H1 (cell line): ENCODE data around the gene KCNC2. TPM values are rescaled to one million over a fixed set of nuclear protein-coding genes. Genes with fewer than 3 reads are reported as not detected.

Experiments
- CTCF ChIA-PET: fragments of 300-600 bp; sonication (Branson Sonifier 250); formaldehyde crosslinking; loops from one replicate; lab custom pipeline; 2021; ENCODE audit not compliant: partially characterized antibody; lab: Charles Lee
- POLR2A ChIA-PET: fragments of 300-600 bp; sonication (Branson Sonifier 250); formaldehyde crosslinking; loops from one replicate; lab custom pipeline; 2021; ENCODE audit warnings: inconsistent platforms; ENCODE audit not compliant: partially characterized antibody; lab: Charles Lee
- DNase-seq, 2 experiments: peaks; one replicate each; pipeline versions ENCODE4 v3.0.0 to v3.0.0-alpha.2; 2010 to 2022; ENCODE audit warnings: low spot score in 2 of 2, low read depth in 1 of 2, mixed read lengths in 1 of 2
- FAIRE-seq: peaks from 2 replicates; lab custom pipeline; 2011; peaks lifted over from hg19 to GRCh38; lab: Jason Lieb, UNC
- H2AFZ ChIP-seq: 2 replicates; pipeline ENCODE4 v1.8.1; 2012; ENCODE audit warnings: low read length, inconsistent platforms
- H2AK5ac ChIP-seq: 2 replicates; pipeline ENCODE4 v1.6.1; 2013; ENCODE audit warnings: low read depth, low read length
- H2BK120ac ChIP-seq: replicated peaks from 2 replicates; pipeline ENCODE3; 2013; ENCODE audit warnings: low read depth, low read length, inconsistent platforms
- H2BK12ac ChIP-seq: 2 replicates; pipeline ENCODE4 v1.6.1; 2013; ENCODE audit warnings: low read depth, low read length
- H2BK15ac ChIP-seq: 2 replicates; pipeline ENCODE4 v1.6.1; 2013; ENCODE audit warnings: low read length
- H2BK20ac ChIP-seq: 2 replicates; pipeline ENCODE4 v1.6.1; 2013; ENCODE audit warnings: low read length
- H2BK5ac ChIP-seq: 2 replicates; pipeline ENCODE4 v1.6.1; 2013; ENCODE audit warnings: low read depth, low read length
- H3K14ac ChIP-seq: 2 replicates; pipeline ENCODE4 v1.6.1; 2013; ENCODE audit warnings: inconsistent platforms; ENCODE audit not compliant: insufficient read length
- H3K18ac ChIP-seq: 2 replicates; pipeline ENCODE4 v1.6.1; 2013; ENCODE audit warnings: low read length; ENCODE audit errors: extremely low read depth
- H3K23ac ChIP-seq: 2 replicates; pipeline ENCODE4 v1.6.1; 2013; ENCODE audit warnings: inconsistent platforms; ENCODE audit not compliant: insufficient read length
- H3K23me2 ChIP-seq: 2 replicates; pipeline ENCODE4 v1.6.1; 2013; ENCODE audit warnings: low read depth, low read length
- H3K27ac ChIP-seq: 2 replicates; pipeline ENCODE4 v1.6.1; 2011; ENCODE audit warnings: low read depth, low read length, inconsistent platforms
- H3K27me3 ChIP-seq, 4 experiments: replicated peaks in 1 of 4; 1 replicate in 1 of 4; 2 replicates in 3 of 4; pipeline versions ENCODE4 v1.6.1 to v1.8.1; 2011 to 2013; ENCODE audit warnings: low read length in 3 of 4, mild to moderate bottlenecking in 3 of 4, inconsistent platforms in 2 of 4, mixed read lengths in 2 of 4, moderate library complexity in 1 of 4; ENCODE audit not compliant: control insufficient read depth in 3 of 4, insufficient read depth in 3 of 4; ENCODE audit errors: extremely low read depth in 1 of 4
- H3K36me3 ChIP-seq, 4 experiments: 2 replicates each; pipeline versions ENCODE4 v1.6.1 to v1.8.1; 2011 to 2013; ENCODE audit warnings: mild to moderate bottlenecking in 4 of 4, low read length in 3 of 4, moderate library complexity in 2 of 4, control low read depth in 1 of 4, inconsistent platforms in 1 of 4; ENCODE audit not compliant: insufficient read depth in 4 of 4, control insufficient read depth in 2 of 4
- H3K4ac ChIP-seq: replicated peaks from 2 replicates; pipeline ENCODE3; 2013; ENCODE audit warnings: low read length, low read depth, mixed read lengths, inconsistent platforms; ENCODE audit not compliant: insufficient read length
- H3K4me1 ChIP-seq, 4 experiments: replicated peaks in 1 of 4; 1 replicate in 1 of 4; 2 replicates in 3 of 4; pipeline versions ENCODE4 v1.6.1 to v1.8.1; 2011 to 2013; ENCODE audit warnings: low read length in 3 of 4, inconsistent platforms in 2 of 4, mixed read lengths in 1 of 4; ENCODE audit not compliant: insufficient read depth in 4 of 4, control insufficient read depth in 3 of 4
- H3K4me2 ChIP-seq, 2 experiments: 2 replicates each; pipeline versions ENCODE4 v1.6.1 to v1.8.1; 2011 to 2013; ENCODE audit warnings: low read depth in 2 of 2, low read length in 2 of 2, control low read depth in 1 of 2, inconsistent platforms in 1 of 2, mild to moderate bottlenecking in 1 of 2; ENCODE audit not compliant: insufficient read depth in 1 of 2
- H3K4me3 ChIP-seq, 4 experiments: fragments of 200-600, 300-600 bp in 1 of 4; sonication (generic), shearing (Covaris generic), sonication (Bioruptor Twin) in 1 of 4; 2 replicates each; pipeline versions ENCODE4 v1.5.1 to v1.8.1; 2011 to 2016; ENCODE audit warnings: low read length in 4 of 4, low read depth in 3 of 4, control low read depth in 2 of 4, inconsistent platforms in 2 of 4, mild to moderate bottlenecking in 2 of 4, mixed read lengths in 1 of 4, moderate library complexity in 1 of 4; ENCODE audit not compliant: insufficient read depth in 2 of 4; ENCODE audit errors: extremely low read depth in 1 of 4
- H3K56ac ChIP-seq: replicated peaks from 2 replicates; pipeline ENCODE3; 2013; ENCODE audit warnings: low read depth, mild to moderate bottlenecking, mixed read lengths, low read length, inconsistent platforms; ENCODE audit not compliant: insufficient read length
- H3K79me1 ChIP-seq: 2 replicates; pipeline ENCODE4 v1.6.1; 2013; ENCODE audit warnings: low read depth, low read length, control low read depth
- H3K79me2 ChIP-seq, 2 experiments: 2 replicates each; pipeline versions ENCODE4 v1.6.1 to v1.8.1; 2012 to 2013; ENCODE audit warnings: low read length in 2 of 2, mild to moderate bottlenecking in 2 of 2, inconsistent platforms in 1 of 2; ENCODE audit not compliant: insufficient read depth in 2 of 2, control insufficient read depth in 1 of 2
- H3K9ac ChIP-seq, 4 experiments: replicated peaks in 1 of 4; 1 replicate in 1 of 4; 2 replicates in 3 of 4; pipeline versions ENCODE4 v1.6.1 to v1.8.1; 2011 to 2013; ENCODE audit warnings: low read depth in 3 of 4, low read length in 3 of 4, control low read depth in 2 of 4, mild to moderate bottlenecking in 2 of 4, moderate library complexity in 2 of 4, inconsistent platforms in 1 of 4; ENCODE audit errors: extremely low read depth in 1 of 4
- H3K9me3 ChIP-seq, 2 experiments: 2 replicates each; pipeline versions ENCODE4 v1.6.1 to v1.8.1; 2012 to 2013; ENCODE audit warnings: mild to moderate bottlenecking in 2 of 2, moderate library complexity in 2 of 2, control low read depth in 1 of 2, inconsistent platforms in 1 of 2, low read depth in 1 of 2, low read length in 1 of 2, mixed read lengths in 1 of 2; ENCODE audit not compliant: insufficient read depth in 2 of 2
- H4K20me1 ChIP-seq, 2 experiments: replicated peaks in 1 of 2; 2 replicates each; pipeline versions ENCODE3 to v1.8.1; 2011 to 2013; ENCODE audit warnings: inconsistent platforms in 2 of 2, low read length in 2 of 2, mild to moderate bottlenecking in 1 of 2; ENCODE audit not compliant: insufficient read depth in 2 of 2, control insufficient read depth in 1 of 2
- H4K5ac ChIP-seq: 2 replicates; pipeline ENCODE4 v1.6.1; 2013; ENCODE audit warnings: low read length, low read depth, mixed read lengths, inconsistent platforms; ENCODE audit not compliant: insufficient read length
- H4K8ac ChIP-seq: 2 replicates; pipeline ENCODE4 v1.8.0; 2013; ENCODE audit warnings: mild to moderate bottlenecking, moderate library complexity, low read length, inconsistent platforms; ENCODE audit not compliant: insufficient read depth; ENCODE audit errors: extremely low read depth
- H4K91ac ChIP-seq: replicated peaks from 2 replicates; pipeline ENCODE3; 2013; ENCODE audit warnings: low read length, mixed read lengths, inconsistent platforms; ENCODE audit not compliant: insufficient read length
- ATF2 ChIP-seq: IDR thresholded peaks from 2 replicates; pipeline ENCODE4 v1.6.1; 2012; ENCODE audit warnings: low read length, inconsistent platforms
- BACH1 ChIP-seq: IDR thresholded peaks from 2 replicates; pipeline ENCODE4 v1.6.1; 2012; ENCODE audit warnings: low read length, improper control_type of control experiment
- EZH2 ChIP-seq: fragments of 200-600 bp; sonication (generic); IDR thresholded peaks from 2 replicates; pipeline ENCODE4 v1.7.1; 2012; ENCODE audit warnings: low read depth, mild to moderate bottlenecking, moderate library complexity, low read length, inconsistent platforms; ENCODE audit not compliant: severe bottlenecking
- HDAC6 ChIP-seq: IDR thresholded peaks from one replicate; pipeline ENCODE4 v1.7.1; 2012; ENCODE audit warnings: low read depth, mild to moderate bottlenecking, inconsistent platforms, low read length, moderate library complexity
- JUN ChIP-seq: IDR thresholded peaks from 2 replicates; pipeline ENCODE4 v1.6.1; 2011; ENCODE audit warnings: low read depth, mild to moderate bottlenecking, improper control_type of control experiment, low read length
- KDM1A ChIP-seq: fragments of 200-600, 300-600 bp; sonication (generic); IDR thresholded peaks from 2 replicates; pipeline ENCODE4 v1.7.1; 2016; ENCODE audit warnings: mild to moderate bottlenecking, low read length, borderline replicate concordance
- KDM5A ChIP-seq: fragments of 200-600 bp; IDR thresholded peaks from 2 replicates; pipeline ENCODE4 v1.7.1; 2012; ENCODE audit warnings: mild to moderate bottlenecking, low read length, inconsistent platforms, mixed read lengths
- SP1 ChIP-seq: IDR thresholded peaks from 2 replicates; pipeline ENCODE4 v1.6.1; 2011; ENCODE audit warnings: low read depth, low read length
- SP2 ChIP-seq: IDR thresholded peaks from 2 replicates; pipeline ENCODE4 v1.6.1; 2012; ENCODE audit warnings: mild to moderate bottlenecking, low read length, inconsistent platforms
- SP4 ChIP-seq: IDR thresholded peaks from 2 replicates; pipeline ENCODE4 v1.6.1; 2012; ENCODE audit warnings: low read length, inconsistent platforms
- TAF7 ChIP-seq: optimal IDR thresholded peaks from 2 replicates; pipeline ENCODE3; 2011; ENCODE audit warnings: low read depth, mild to moderate bottlenecking, inconsistent platforms, low read length, moderate library complexity, borderline replicate concordance
- YY1 ChIP-seq: IDR thresholded peaks from 2 replicates; pipeline ENCODE4 v1.6.1; 2011; ENCODE audit warnings: low read depth, mild to moderate bottlenecking, low read length
- WGBS, 2 experiments: shearing (Covaris generic) in 1 of 2; methylation state at CpG; one replicate each; pipeline versions ENCODE4 v1.1.6 to v1.1.7; 2013 to 2015; ENCODE audit warnings: low lambda C conversion rate in 2 of 2, mixed read lengths in 2 of 2, inconsistent platforms in 1 of 2, low coverage in 1 of 2, missing lambda C conversion rate in 1 of 2; ENCODE audit not compliant: insufficient replicate concordance in 2 of 2, insufficient coverage in 1 of 2, insufficient read length in 1 of 2; ENCODE audit errors: extremely low coverage in 1 of 2, missing lambda C conversion rate in 1 of 2; 5-methylcytosine and 5-hydroxymethylcytosine counted together
- polyA plus RNA-seq, 7 experiments: library from polyadenylated mRNA; depleted of rRNA in 3 of 7; stranded (reverse) in 5 of 7; unstranded in 2 of 7; fragments of >200 nt in 5 of 7; fragments of 200-250 nt in 2 of 7; gene quantifications; 1 replicate in 5 of 7; 2 replicates in 1 of 7; 4 replicates in 1 of 7; pipeline versions ENCODE4 v1.2.1 to v1.2.3, GENCODE V29; 2011 to 2013; ENCODE audit warnings: missing spikeins in 2 of 7, mixed read lengths in 2 of 7
- total RNA-seq: library from RNA; stranded (reverse); fragmentation: NEBNext Ultra II Directional; extraction: Animal tissue kit (Norgen Biotek cat#: 25700); gene quantifications from 2 replicates; pipeline ENCODE4 v1.2.1, GENCODE V29; 2021
- TF ChIP-seq, protein P1 (sequence below): IDR thresholded peaks from 2 replicates; pipeline ENCODE4 v1.6.1; 2012; ENCODE audit warnings: inconsistent platforms

Gene KCNC2
- total and polyA plus RNA-seq, 2 of the 8 experiments (the other 6 are each of a cell fraction or from before 2014, with no cell fraction given), result 0.03 TPM; not detected in 1

DNA sequence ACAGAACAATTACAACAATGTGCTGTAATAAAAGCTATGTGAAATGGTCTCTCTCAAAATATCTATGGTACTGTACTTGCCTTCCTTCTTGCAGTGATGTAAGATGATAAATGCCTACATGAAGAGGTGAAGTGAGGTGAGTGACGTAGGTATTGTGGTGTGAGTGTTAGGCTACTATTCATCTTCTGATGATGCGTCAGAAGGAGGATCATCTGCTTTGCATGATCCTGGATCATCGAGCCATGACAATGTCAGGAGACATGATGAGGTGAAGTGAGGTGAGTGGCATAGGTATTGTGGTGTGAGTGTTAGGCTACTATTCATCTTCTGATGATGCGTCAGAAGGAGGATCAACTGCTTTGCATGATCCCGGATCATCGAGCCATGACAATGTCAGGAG lies 105.8 kb downstream of the KCNC2 start:
- Histone ChIP-seq H3K18ac (no peak overlapping the region), H3K4me2 (no peak overlapping the region), H3K79me1 (no peaks in the 10 kb centered on the region), H3K14ac (no peak overlapping the region), H2AK5ac (no peak overlapping the region), H3K4me1 (no peaks in the 10 kb centered on the region), H4K5ac (no peak overlapping the region), H3K23me2 (no peaks in the 10 kb centered on the region), H3K56ac (no peak overlapping the region), H2BK20ac (no peak overlapping the region), H2BK120ac (no peak overlapping the region), H2AFZ (no peak overlapping the region), H2BK15ac (no peak overlapping the region), H4K20me1 (no peaks in the 10 kb centered on the region), H3K4me3 (no peak overlapping the region), H3K27ac (no peak overlapping the region), H4K8ac (no peak overlapping the region), H3K23ac (no peak overlapping the region), H2BK5ac (no peak overlapping the region), H3K4ac (no peak overlapping the region), H2BK12ac (no peak overlapping the region), H3K9ac (no peak overlapping the region), H4K91ac (no peak overlapping the region), H3K36me3 (no peaks in the 10 kb centered on the region), H3K79me2 (no peaks in the 10 kb centered on the region), H3K9me3 (no peaks in the 10 kb centered on the region), H3K27me3 (no peaks in the 10 kb centered on the region)
- DNase-seq, result no peak
- 92% methylated on average over 6 of the region's 6 CpGs; no CpG with 5 or more reads in 1 of the 2 experiments for WGBS, 2 experiments
- ChIA-PET POLR2A (no interaction called here), CTCF (no interaction called here)
- FAIRE-seq, result no peak
- TF ChIP-seq KDM5A, result no peak
- TF ChIP-seq, protein P1, sequence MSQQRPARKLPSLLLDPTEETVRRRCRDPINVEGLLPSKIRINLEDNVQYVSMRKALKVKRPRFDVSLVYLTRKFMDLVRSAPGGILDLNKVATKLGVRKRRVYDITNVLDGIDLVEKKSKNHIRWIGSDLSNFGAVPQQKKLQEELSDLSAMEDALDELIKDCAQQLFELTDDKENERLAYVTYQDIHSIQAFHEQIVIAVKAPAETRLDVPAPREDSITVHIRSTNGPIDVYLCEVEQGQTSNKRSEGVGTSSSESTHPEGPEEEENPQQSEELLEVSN, result no peak
- TF ChIP-seq JUN, result no peak
- TF ChIP-seq KDM1A, result no peak
- TF ChIP-seq ATF2, result no peak
- TF ChIP-seq EZH2, result no peak
- TF ChIP-seq YY1, result no peak
- TF ChIP-seq SP2, result no peak
- no peak for TF ChIP-seq BACH1
- no peak for TF ChIP-seq SP1
- TF ChIP-seq SP4, result no peak
- TF ChIP-seq HDAC6, result no peak
- no peak for TF ChIP-seq TAF7
